Activated naive CD4-positive, alpha-beta T cell treated with anti-CD3 and anti-CD28 coated beads, Interleukin-2, amount 50 U/mL, for 24 hours (primary cell): ENCODE measurements around the gene CIAPIN1.
A peak's percentile ranks its signal among the peaks of the same experiment; 100 is the strongest.
"Not testable (repeated sequence)": the region's sequence is repeated elsewhere in the genome, so short reads cannot be mapped to it uniquely, and the experiment has no call there.

Experiments
- H3K27ac Mint-ChIP-seq: one replicate; pipeline ENCODE4 v1.8.0; 2021; ENCODE audit warnings: mild to moderate bottlenecking, mixed read lengths
- H3K27me3 Mint-ChIP-seq: one replicate; pipeline ENCODE4 v1.8.0; 2021; ENCODE audit warnings: mixed read lengths
- H3K36me3 Mint-ChIP-seq: one replicate; pipeline ENCODE4 v1.8.0; 2021; ENCODE audit warnings: mixed read lengths
- H3K4me1 Mint-ChIP-seq: one replicate; pipeline ENCODE4 v1.8.0; 2021; ENCODE audit warnings: mixed read lengths
- H3K4me3 Mint-ChIP-seq: one replicate; pipeline ENCODE4 v1.8.0; 2021; ENCODE audit warnings: mild to moderate bottlenecking, mixed read lengths
- H3K9me3 Mint-ChIP-seq: one replicate; pipeline ENCODE4 v1.8.0; 2021; ENCODE audit warnings: mixed read lengths

CIAPIN1 gene

GRCh38 chr16:57469917-57470470 is 22.8 kb upstream of the CIAPIN1 start:
- Mint-ChIP-seq H3K36me3 (peaks cover 7% of the 10 kb centered on the region), H3K27ac (no peak overlapping the region), H3K4me3 (no peak overlapping the region), H3K27me3 (no peaks in the 10 kb centered on the region), H3K4me1 (peaks cover 13% of the 10 kb centered on the region), H3K9me3 (no peaks in the 10 kb centered on the region)

- peaks cover 11% of the 10 kb centered on the region for H3K36me3 Mint-ChIP-seq
- H3K4me1 Mint-ChIP-seq = peaks cover 21% of the 10 kb centered on the region
- no peaks in the 10 kb centered on the region for H3K27me3 Mint-ChIP-seq
- no peak overlapping the region for H3K4me3 Mint-ChIP-seq
- H3K27ac Mint-ChIP-seq = no peak overlapping the region
- no peaks in the 10 kb centered on the region for H3K9me3 Mint-ChIP-seq
Observed at GRCh38 chr16:57469046-57469445, 21.9 kb upstream of the CIAPIN1 start.

GRCh38 chr16:57468346-57468745 is 21.2 kb upstream of the CIAPIN1 start:
- Mint-ChIP-seq H3K27me3 (no peaks in the 10 kb centered on the region), H3K36me3 (peaks cover 12% of the 10 kb centered on the region), H3K9me3 (no peaks in the 10 kb centered on the region), H3K27ac (peak overlapping the region; percentile 62), H3K4me3 (no peak overlapping the region), H3K4me1 (peaks cover 23% of the 10 kb centered on the region)

GRCh38 chr16:57464523-57464922 is 17.3 kb upstream of the CIAPIN1 start:
- Mint-ChIP-seq H3K27me3 (no peaks in the 10 kb centered on the region), H3K4me1 (peaks cover 25% of the 10 kb centered on the region), H3K27ac (peak overlapping the region; percentile 47), H3K4me3 (peak overlapping the region; percentile 99), H3K9me3 (no peaks in the 10 kb centered on the region), H3K36me3 (peaks cover 12% of the 10 kb centered on the region)

- Mint-ChIP-seq H3K4me3 (peak overlapping the region; percentile 99), H3K36me3 (peaks cover 11% of the 10 kb centered on the region)
Observed at GRCh38 chr16:57462978-57463362, 15.8 kb upstream of the CIAPIN1 start.

GRCh38 chr16:57462209-57462977 is 15.2 kb upstream of the CIAPIN1 start, which contains the start of gene POLR2C:
TSS of gene POLR2C (plus strand) at chr16:57462679. CDS start at chr16:57462725, 46 bp downstream.
- no peaks in the 10 kb centered on the region for H3K9me3 Mint-ChIP-seq
- H3K4me1 Mint-ChIP-seq = peaks cover 25% of the 10 kb centered on the region
- H3K4me3 Mint-ChIP-seq = peak within 1 kb of the TSS; percentile 99
- peaks cover 10% of the 10 kb centered on the region for H3K36me3 Mint-ChIP-seq
- H3K27me3 Mint-ChIP-seq = no peaks in the 10 kb centered on the region
- peak within 1 kb of the TSS; percentile 100 for H3K27ac Mint-ChIP-seq

More at GRCh38 chr16:57462978-57463362, 15.8 kb upstream of the CIAPIN1 start:
- Mint-ChIP-seq H3K4me1 (peaks cover 25% of the 10 kb centered on the region), H3K9me3 (no peaks in the 10 kb centered on the region), H3K27ac (peak overlapping the region; percentile 87), H3K27me3 (no peaks in the 10 kb centered on the region)

GRCh38 chr16:57452021-57452420 is 4.8 kb upstream of the CIAPIN1 start:
- Mint-ChIP-seq H3K4me1 (peaks cover 24% of the 10 kb centered on the region), H3K27ac (no peak overlapping the region), H3K36me3 (peaks cover 10% of the 10 kb centered on the region), H3K9me3 (no peaks in the 10 kb centered on the region), H3K4me3 (no peak overlapping the region), H3K27me3 (no peaks in the 10 kb centered on the region)

GRCh38 chr16:57446531-57447185 is 527 bp downstream of the CIAPIN1 start:
- peaks cover 3% of the 10 kb centered on the region for H3K36me3 Mint-ChIP-seq
- H3K27me3 Mint-ChIP-seq = no peaks in the 10 kb centered on the region
- peaks cover 48% of the 10 kb centered on the region for H3K4me1 Mint-ChIP-seq
- peak overlapping the region; percentile 95 for H3K4me3 Mint-ChIP-seq
- peak overlapping the region; percentile 88 for H3K27ac Mint-ChIP-seq
- no peaks in the 10 kb centered on the region for H3K9me3 Mint-ChIP-seq

- Mint-ChIP-seq H3K36me3 (peaks cover 10% of the 10 kb centered on the region), H3K27me3 (no peaks in the 10 kb centered on the region), H3K4me1 (peaks cover 48% of the 10 kb centered on the region)
Observed at GRCh38 chr16:57445510-57445909, 1.7 kb downstream of the CIAPIN1 start.

GRCh38 chr16:57444711-57445110 is 2.5 kb downstream of the CIAPIN1 start:
- Mint-ChIP-seq H3K9me3 (peaks cover 2% of the 10 kb centered on the region), H3K27ac (peak overlapping the region; percentile 41), H3K4me3 (peak overlapping the region; percentile 49), H3K36me3 (peaks cover 18% of the 10 kb centered on the region), H3K27me3 (no peaks in the 10 kb centered on the region), H3K4me1 (peaks cover 47% of the 10 kb centered on the region)

More at GRCh38 chr16:57445510-57445909, 1.7 kb downstream of the CIAPIN1 start:
- Mint-ChIP-seq H3K27ac (no peak overlapping the region), H3K9me3 (no peaks in the 10 kb centered on the region), H3K4me3 (peak overlapping the region; percentile 47)

GRCh38 chr16:57440551-57440950 is 6.6 kb downstream of the CIAPIN1 start:
- not testable (repeated sequence) for H3K27me3 Mint-ChIP-seq, H3K4me3 Mint-ChIP-seq, H3K9me3 Mint-ChIP-seq, H3K27ac Mint-ChIP-seq
- Mint-ChIP-seq H3K4me1 (peaks cover 28% of the 10 kb centered on the region), H3K36me3 (peaks cover 31% of the 10 kb centered on the region)

GRCh38 chr16:57439947-57440346 is 7.2 kb downstream of the CIAPIN1 start:
- H3K9me3 Mint-ChIP-seq, H3K27ac Mint-ChIP-seq, H3K4me3 Mint-ChIP-seq, H3K27me3 Mint-ChIP-seq: not testable (repeated sequence)
- Mint-ChIP-seq H3K4me1 (peaks cover 30% of the 10 kb centered on the region), H3K36me3 (peaks cover 33% of the 10 kb centered on the region)

- peaks cover 4% of the 10 kb centered on the region for H3K9me3 Mint-ChIP-seq
- peaks cover 41% of the 10 kb centered on the region for H3K4me1 Mint-ChIP-seq
- H3K4me3 Mint-ChIP-seq = no peak overlapping the region
- peaks cover 39% of the 10 kb centered on the region for H3K36me3 Mint-ChIP-seq
- peak overlapping the region; percentile 23 for H3K27ac Mint-ChIP-seq
- no peaks in the 10 kb centered on the region for H3K27me3 Mint-ChIP-seq
Observed at GRCh38 chr16:57435838-57436237, 11.3 kb downstream of the CIAPIN1 start.

GRCh38 chr16:57434003-57434402 is 13.2 kb downstream of the CIAPIN1 start:
- peak overlapping the region; percentile 2 for H3K4me3 Mint-ChIP-seq
- no peaks in the 10 kb centered on the region for H3K9me3 Mint-ChIP-seq
- H3K27ac Mint-ChIP-seq = peak overlapping the region; percentile 74
- no peaks in the 10 kb centered on the region for H3K27me3 Mint-ChIP-seq
- peaks cover 31% of the 10 kb centered on the region for H3K36me3 Mint-ChIP-seq
- peaks cover 41% of the 10 kb centered on the region for H3K4me1 Mint-ChIP-seq

GRCh38 chr16:57432989-57433388 is 14.2 kb downstream of the CIAPIN1 start:
- peak overlapping the region; percentile 77 for H3K27ac Mint-ChIP-seq
- H3K4me1 Mint-ChIP-seq = peaks cover 34% of the 10 kb centered on the region
- no peaks in the 10 kb centered on the region for H3K27me3 Mint-ChIP-seq
- peaks cover 28% of the 10 kb centered on the region for H3K36me3 Mint-ChIP-seq
- no peak overlapping the region for H3K4me3 Mint-ChIP-seq
- no peaks in the 10 kb centered on the region for H3K9me3 Mint-ChIP-seq

GRCh38 chr16:57432505-57432904 is 14.7 kb downstream of the CIAPIN1 start:
- H3K4me1 Mint-ChIP-seq = peaks cover 34% of the 10 kb centered on the region
- H3K9me3 Mint-ChIP-seq = no peaks in the 10 kb centered on the region
- peak overlapping the region; percentile 77 for H3K27ac Mint-ChIP-seq
- peaks cover 28% of the 10 kb centered on the region for H3K36me3 Mint-ChIP-seq
- H3K4me3 Mint-ChIP-seq = no peak overlapping the region
- no peaks in the 10 kb centered on the region for H3K27me3 Mint-ChIP-seq
